ENCODE data around the gene PAFAH1B1.
"Not testable (repeated sequence)": the region's sequence is repeated elsewhere in the genome, so short reads cannot be mapped to it uniquely, and the experiment has no call there.

The PAFAH1B1 gene

GRCh38 chr17:2594722-2595599 is 1.5 kb downstream of the PAFAH1B1 start:
- DNase-seq: peak; percentile 20

GRCh38 chr17:2595716-2596115 is 2.3 kb downstream of the PAFAH1B1 start:
- DNase-seq: no peak

GRCh38 chr17:2598166-2598565 is 4.7 kb downstream of the PAFAH1B1 start:
- no peak for DNase-seq

GRCh38 chr17:2602597-2603017 is 9.2 kb downstream of the PAFAH1B1 start:
- no peak for DNase-seq

- no peak for DNase-seq
Observed at GRCh38 chr17:2608350-2608913, 15.0 kb downstream of the PAFAH1B1 start.

GRCh38 chr17:2609091-2609490 is 15.6 kb downstream of the PAFAH1B1 start:
- no peak for DNase-seq

- DNase-seq: no peak
Observed at GRCh38 chr17:2610195-2611175, 17.0 kb downstream of the PAFAH1B1 start.

GRCh38 chr17:2611627-2612026 is 18.2 kb downstream of the PAFAH1B1 start:
- DNase-seq: no peak

GRCh38 chr17:2612630-2613029 is 19.2 kb downstream of the PAFAH1B1 start:
- DNase-seq: no peak

GRCh38 chr17:2613089-2613808 is 19.8 kb downstream of the PAFAH1B1 start:
- DNase-seq: no peak

GRCh38 chr17:2615882-2616281 is 22.4 kb downstream of the PAFAH1B1 start:
- DNase-seq: no peak

GRCh38 chr17:2621241-2621640 is 27.8 kb downstream of the PAFAH1B1 start:
- no peak for DNase-seq

- not testable (repeated sequence) for DNase-seq
Observed at GRCh38 chr17:2621951-2622405, 28.5 kb downstream of the PAFAH1B1 start.

- not testable (repeated sequence) for DNase-seq
Observed at GRCh38 chr17:2622721-2623301, 29.4 kb downstream of the PAFAH1B1 start.

GRCh38 chr17:2624292-2624731 is 30.9 kb downstream of the PAFAH1B1 start:
- no peak for DNase-seq

- not testable (repeated sequence) for DNase-seq
Observed at GRCh38 chr17:2626626-2627219, 33.3 kb downstream of the PAFAH1B1 start.

GRCh38 chr17:2628922-2629321 is 35.5 kb downstream of the PAFAH1B1 start:
- DNase-seq: not testable (repeated sequence)

GRCh38 chr17:2631211-2631610 is 37.8 kb downstream of the PAFAH1B1 start:
- no peak for DNase-seq

GRCh38 chr17:2634361-2634960 is 41.0 kb downstream of the PAFAH1B1 start:
- no peak for DNase-seq

- DNase-seq: no peak
Observed at GRCh38 chr17:2635241-2635640, 41.8 kb downstream of the PAFAH1B1 start.

- DNase-seq: no peak
Observed at GRCh38 chr17:2635675-2636074, 42.2 kb downstream of the PAFAH1B1 start.

All from activated CD4-positive, alpha-beta T cell treated with anti-CD3 and anti-CD28 coated beads, Interleukin-10, Interleukin-2, amounts not matched to agents 100 ng/mL and 50 ng/mL, durations not matched to agents 16 hours and 8 hours (primary cell).